Measurements from ENCODE around the gene TOGARAM2.

GRCh38 chr2:29052807-29053206, 71.7 kb downstream of the TOGARAM2 start:
- TF ChIP-seq, protein P1, sequence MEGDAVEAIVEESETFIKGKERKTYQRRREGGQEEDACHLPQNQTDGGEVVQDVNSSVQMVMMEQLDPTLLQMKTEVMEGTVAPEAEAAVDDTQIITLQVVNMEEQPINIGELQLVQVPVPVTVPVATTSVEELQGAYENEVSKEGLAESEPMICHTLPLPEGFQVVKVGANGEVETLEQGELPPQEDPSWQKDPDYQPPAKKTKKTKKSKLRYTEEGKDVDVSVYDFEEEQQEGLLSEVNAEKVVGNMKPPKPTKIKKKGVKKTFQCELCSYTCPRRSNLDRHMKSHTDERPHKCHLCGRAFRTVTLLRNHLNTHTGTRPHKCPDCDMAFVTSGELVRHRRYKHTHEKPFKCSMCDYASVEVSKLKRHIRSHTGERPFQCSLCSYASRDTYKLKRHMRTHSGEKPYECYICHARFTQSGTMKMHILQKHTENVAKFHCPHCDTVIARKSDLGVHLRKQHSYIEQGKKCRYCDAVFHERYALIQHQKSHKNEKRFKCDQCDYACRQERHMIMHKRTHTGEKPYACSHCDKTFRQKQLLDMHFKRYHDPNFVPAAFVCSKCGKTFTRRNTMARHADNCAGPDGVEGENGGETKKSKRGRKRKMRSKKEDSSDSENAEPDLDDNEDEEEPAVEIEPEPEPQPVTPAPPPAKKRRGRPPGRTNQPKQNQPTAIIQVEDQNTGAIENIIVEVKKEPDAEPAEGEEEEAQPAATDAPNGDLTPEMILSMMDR (IDR thresholded peaks at IDR 0.05 in 8 of 11, conservative IDR thresholded peaks at IDR 0.05 in 3 of 11) = no peak
- no peak for TF ChIP-seq POLR2A (IDR thresholded peaks at IDR 0.05)
- TF ChIP-seq POLR2AphosphoS5 (IDR thresholded peaks at IDR 0.05) = no peak
